Fibroblast of skin of left biceps (primary cell): ENCODE data around the gene ADIPOR2.

ENCODE experiments used
- DNase-seq, 2 experiments: peaks; one replicate each; pipeline ENCODE4 v3.0.0-alpha.2; 2013; ENCODE audit warnings: low read depth in 2 of 2

Gene ADIPOR2

DNA sequence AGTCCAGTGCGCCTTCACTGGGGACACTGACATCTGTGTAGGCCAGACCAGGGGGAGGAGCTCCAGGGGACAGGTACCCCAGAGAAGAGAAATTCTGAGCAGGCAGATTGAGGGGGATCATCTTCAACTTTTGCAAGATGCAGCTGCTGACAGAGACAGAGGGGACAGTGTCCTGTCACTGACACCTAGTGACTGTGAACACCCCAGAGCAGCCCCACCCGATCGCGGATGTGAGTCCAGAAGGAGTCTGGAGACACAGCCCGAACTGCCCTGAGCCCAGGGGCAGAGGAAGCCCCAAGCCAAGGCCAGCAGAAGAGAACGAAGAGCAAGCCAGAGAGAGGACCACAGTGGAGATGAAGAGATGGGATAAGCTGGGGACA is 107.8 kb downstream of the ADIPOR2 start:
- DNase-seq, result no peak

DNA sequence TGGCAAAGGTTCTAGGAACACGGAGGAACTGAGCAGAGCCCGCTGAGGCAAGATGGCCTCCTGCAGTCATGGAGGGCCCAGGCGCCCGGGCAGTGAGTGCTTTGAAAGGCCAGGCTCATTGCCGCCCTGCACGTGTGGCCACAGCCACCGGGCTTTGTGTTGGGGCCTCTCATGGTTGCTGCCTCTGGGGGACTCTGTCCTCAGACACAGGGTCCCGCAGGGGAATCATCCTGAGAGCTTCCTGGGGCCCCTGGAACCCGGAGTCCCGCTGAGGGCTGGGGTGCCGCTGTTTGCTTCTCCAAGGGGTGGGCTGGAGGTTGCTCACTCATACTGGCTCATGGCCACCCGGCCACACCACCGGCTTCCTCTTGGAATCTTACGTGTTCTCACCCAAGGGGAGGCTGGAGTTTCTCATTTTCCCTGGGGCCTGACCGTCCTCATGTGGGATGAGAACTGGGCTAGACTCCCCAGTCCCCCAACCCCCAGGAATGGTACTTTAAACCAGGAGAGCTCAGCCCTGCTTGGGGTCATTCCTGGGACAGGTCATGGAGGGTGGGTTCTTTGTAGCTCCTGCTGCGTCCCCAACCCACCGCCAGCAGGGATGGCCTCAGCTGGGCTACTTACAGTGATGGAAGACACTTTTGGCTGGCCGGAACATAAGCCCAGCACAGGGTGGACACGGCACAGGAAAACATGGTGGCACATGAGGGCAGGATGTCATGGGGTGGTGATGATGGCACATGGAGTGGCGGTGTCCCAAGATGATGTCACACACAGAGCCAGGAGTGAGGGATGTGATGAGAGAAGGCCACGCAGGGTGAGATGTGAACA is 108.4 kb downstream of the ADIPOR2 start:
- DNase-seq, result no peak

DNA sequence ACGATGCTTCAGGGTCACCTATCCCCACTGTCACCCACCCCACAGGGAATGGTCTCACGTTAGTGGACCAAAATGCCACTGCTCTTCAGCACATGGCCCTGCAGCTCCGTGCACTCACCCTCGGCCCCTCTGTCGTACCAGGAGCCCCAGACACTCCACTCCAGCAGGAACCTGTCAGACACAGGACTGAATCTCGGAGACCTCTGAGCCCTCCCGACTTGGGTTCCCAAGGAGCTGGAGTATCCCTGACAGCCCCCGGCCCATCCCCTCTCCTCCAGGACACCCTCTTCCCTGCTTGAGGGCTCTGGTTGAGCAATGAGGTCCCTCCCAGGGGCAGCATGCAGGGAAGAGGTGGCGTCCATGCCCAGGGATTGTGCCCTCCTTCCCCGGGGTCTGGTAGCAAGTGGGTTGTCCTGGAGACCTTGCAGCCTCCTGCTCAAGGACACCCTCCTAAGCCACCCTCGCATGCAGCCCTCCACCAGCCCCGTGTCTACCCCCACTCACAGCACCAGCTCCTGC is 109.1 kb downstream of the ADIPOR2 start:
- DNase-seq, result no peak

DNA sequence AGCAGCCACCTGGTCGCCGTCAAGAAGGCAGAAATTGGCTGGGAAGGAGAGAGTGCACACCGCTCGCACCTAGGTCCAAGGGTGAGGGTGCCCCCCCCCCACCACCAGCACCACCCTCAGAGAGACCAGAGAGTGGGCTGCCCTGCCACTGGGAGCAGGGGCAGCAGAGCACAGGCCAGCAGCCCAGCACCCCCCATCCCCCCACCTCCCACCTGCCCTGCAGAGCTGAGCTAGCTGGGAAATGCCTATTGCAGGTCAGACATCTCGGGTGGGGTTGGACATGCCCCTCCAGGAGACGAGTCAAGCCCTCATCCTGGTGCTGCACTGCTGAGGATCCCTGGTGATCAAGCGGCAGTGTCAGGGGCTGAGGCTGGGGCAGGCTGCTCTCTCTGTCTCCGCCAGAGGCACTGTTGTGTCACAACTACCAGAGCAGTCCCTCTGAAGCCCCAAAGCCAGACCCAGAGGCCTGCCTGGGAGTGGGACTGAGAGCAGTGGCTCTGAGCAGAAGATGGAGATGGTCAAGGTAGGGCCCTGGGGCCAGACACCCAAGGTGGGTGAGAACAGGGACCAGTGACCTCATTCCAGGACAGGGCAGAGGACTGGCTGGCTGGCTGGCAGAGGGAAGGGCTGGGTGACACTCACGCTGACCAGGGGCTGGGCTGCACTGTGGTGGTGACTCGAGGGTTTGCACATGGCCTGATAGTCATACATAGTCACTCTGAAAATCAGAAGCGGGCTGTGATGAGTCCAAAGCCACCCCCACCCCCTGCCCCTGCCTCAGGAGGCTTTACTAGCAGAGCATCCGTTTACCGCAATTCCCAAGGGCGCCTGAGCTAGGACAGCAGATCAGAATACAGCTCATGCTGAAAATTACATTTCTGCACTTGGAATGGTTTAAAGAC is 109.8 kb downstream of the ADIPOR2 start:
- no peak for DNase-seq

DNA sequence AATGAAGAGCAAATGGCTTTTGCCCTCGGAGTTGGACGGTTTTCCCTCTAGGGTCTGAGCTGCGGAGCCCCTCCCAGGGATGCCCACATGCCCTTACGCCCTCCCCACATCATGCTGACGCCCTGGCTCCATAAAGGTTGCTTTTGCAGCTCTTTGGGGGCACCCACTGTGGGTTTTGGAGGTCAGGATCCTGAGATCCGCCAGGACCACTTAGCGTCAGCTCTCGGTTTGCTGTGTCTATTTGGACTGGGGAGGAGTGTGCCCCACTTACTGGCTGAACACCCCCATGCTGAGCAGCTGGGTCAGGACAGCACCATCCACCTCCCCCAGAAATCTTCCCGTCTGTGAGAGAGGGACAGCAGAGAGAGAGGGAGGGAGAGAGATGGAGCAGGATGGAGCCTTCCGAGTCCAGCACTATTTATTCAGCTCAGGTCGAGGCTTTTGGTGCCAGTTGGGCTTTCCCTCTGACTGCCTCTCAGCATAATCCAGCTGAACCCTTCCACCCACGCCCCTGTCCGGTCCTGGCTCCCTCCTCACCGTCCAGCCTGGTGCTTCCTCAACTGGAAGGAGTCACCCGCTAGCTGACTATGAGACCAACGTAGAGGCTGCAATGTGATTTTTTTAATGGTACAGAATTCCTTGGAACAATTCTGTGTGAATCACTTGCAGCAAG is 110.6 kb downstream of the ADIPOR2 start:
- DNase-seq, result no peak

DNA sequence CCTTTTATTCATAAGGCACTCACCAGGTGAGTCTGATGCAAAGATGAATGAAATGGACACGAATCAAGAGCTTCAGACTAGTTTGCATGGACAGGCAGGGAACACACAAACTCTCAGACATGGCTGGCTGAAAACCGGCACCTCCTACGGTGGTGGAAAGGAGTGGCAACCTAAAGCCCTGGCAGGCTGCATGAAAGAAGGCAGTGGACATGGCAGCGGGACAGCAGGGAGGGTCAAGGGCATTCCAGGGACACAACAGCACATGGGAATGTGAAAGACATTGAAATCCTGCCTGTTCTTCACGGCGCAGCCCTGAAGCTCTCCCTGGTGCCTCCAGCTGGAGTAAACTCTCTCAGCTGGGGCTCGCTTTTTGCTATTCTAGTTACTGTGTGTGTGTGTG is 112.9 kb downstream of the ADIPOR2 start:
- no peak for DNase-seq

DNA sequence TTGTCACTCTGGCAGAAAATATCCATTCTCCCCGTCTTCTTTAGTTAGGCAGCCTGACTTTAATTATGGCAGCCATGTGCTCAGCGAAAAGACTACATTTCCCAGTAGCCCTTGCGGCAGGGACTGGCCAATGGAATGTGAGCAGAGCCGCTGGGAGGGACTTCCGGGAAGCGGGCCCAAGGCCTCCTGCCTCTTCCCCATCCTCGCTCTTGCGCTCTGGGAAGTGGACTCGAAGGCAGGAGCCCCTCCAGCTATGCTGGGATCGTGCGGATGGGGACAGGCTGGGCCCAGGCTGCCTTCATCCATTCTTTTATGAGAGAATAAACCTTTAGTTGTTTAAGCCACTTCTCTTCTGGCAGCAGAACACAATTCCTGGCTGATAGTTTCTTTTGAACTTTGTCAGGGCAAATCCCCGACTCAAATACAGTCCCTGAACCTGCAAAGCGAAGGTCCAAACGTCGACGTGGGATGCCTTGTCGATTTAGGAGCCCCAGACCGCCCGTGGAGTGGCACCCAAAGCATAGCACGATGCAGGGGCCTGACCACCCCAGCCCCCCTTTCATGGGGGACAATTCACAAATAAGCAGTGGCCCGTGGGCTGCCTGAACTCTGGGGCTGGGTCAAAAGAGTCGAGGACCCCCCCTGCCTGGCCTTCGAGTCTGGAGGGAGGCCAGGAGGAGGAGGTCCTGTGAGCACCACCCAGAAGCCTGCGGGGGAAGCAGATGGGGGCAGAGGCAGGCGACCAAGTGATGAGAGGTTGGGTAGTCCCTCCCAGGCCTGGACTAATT is 113.9 kb downstream of the ADIPOR2 start:
- DNase-seq, result peak; percentile 84 to 85

DNA sequence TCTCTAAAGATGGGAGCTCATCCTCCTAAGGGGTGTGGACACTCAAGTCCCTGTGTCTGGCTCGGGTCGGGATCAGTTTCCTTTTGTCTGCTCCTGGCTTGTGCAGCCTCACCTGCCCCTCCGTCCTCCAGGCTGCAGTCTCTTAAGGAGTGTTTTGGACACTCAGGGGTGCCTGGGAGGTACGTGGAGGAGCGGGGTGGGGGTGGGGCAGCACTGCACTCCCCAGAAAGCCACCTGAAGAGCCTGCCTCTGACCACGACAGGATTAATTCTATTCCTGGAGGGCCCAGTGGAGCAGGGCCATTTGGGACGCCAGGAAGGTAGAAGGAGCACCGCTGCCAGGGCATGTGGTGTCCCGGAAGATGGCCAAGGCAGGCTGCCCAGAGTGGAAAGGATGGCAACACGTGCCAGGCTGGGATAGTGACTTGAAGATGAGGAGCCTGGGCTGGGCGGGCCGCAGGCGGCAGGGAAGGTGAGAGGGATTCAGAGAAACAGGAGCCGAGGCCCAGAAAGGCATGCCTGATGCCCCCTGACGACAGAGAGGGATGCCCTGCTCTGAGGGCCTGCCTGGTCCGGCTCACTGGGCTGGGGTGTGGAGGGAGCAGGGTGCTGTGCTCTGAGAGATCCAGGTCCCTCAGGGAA is 114.7 kb downstream of the ADIPOR2 start:
- DNase-seq, result no peak

DNA sequence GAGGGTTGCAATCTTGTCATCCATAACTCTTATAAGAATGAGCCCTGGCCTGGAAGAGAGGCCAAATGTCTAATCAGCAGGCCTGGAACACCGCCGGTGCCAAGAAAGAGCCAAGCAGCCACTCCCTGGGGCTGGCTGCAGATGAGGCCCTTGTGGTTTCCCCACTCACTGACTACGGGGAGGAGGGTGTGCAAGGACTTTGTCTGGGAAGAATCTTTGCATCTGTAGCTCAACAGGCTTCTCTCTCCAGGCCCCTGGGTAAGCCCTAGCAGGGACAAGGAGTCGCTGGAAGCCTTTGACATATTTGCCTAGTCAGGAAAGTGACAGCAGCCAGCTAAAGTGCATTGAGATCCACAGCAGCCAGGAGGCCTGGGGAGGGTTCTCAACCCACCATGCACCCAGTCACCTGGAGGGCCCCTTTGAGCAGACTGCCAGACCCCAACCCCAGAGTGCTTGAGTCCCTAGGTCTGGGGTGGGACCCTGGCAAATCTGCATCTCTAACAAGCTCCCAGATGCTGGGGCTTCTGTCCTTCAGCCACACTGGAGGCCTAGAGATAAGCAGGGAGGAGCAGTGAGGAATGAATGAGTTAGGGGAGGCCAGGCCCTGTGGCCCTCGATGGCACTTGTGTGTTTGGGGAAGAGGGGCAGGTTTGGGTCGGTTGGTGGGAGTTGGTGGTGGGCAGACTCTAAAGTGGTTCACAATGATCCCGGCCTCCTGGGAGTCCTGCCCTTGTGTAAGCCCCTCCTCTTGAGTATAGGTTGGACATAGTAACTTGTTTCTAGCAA is 115.6 kb downstream of the ADIPOR2 start:
- no peak for DNase-seq

DNA sequence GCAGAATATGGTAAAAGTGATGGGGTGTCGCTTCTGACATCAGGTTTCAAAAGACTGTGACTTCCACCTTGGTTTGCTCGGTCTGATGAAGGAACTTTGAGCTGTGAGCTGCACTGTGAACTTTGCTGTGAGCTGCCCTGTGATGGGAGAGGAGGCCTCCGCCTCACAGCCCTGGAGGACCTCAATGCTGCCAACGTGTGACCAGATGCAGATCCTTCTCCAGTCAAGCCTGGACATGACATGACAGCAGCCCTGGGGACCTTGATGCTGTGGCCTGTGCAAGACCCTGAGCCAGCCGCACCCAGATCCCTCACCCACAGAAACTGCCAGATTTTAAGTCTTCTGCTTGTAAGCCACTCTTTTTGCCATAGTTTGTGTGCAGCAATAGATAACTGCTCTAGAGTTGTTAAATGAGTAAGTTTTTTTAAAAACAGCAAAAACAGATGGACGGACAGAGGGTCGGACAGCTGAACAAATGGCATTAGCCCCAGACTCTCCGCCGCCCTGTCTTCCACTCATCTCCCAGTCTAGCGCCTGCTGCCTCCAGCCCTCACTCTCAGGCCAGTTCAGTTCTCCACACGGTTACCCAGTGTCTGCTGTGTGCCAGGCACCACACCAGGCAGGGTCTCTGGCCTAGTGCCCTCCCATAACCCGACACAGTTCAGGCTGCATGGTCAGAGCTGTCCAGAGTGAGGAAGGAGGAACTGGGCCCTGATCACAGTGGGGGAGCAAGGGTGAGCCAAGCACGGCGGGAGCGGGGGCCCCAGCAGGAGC is 116.4 kb downstream of the ADIPOR2 start:
- DNase-seq, result no peak

DNA sequence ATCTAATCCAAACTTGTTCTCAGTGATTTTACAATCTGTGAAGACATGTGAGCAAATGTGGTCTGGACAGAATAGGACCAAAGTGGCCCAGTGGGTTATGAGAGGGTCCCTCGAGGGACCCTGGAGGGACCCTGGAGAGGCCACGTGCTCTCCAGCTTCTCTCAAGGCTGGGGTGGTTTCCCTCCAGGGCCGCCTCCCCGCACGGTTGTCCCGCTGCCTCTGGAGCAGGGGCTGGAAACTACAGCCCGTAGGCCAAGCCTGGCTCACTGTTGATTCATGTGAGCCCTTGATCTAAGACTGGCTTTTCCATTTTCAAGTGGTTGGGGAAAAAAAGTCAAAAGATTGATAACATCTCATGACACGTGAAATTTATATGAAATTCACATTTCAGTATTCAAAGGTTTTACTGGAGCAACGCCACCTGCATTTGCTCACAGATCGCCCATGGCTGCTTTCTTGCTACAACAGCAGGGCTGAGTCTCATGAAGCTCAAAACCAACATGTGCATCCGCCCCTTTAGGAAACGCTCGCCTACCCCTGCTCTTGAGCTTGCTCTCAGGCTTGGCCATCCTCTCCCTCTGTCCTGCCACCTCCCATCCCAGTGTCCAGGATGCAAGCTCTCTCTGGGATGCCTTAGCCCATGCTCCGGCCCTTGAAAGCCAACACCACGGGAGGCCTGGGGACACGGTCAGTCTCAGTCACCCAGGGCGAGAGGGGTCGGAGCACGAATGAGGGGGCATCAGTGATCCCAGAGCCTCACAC is 117.3 kb downstream of the ADIPOR2 start:
- no peak for DNase-seq

DNA sequence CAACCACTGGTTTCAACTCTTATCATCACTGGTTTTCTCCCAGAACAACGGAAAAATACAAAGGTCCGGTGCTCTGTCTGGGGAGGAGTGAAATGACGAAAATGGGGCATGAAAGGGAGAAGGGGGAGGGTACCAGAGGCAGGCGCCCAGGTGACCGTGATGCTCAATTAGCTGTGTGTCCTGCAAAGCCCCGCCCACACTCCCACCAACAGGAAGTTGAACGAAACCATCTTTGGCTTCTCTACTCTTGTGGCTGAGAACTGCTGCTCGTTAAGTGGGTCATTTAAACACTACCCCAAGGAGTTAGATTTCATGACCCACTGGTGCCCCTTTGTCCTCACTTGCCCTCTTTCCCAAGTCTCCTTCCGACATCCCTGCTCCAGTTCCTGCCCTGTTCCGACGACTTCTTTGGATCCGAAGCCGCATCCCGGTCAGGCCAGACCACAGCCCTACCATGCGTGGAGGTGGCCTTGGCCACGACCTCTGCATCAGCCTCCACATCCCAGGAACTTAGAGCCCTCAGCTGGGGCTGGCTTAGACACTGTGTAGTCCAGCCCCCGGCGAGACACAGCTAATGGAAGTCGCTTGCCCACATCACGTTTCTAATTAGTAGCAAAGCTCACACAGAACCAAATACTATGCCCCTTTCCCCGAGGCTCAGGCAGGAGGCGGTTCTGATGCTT is 118.1 kb downstream of the ADIPOR2 start:
- no peak for DNase-seq

DNA sequence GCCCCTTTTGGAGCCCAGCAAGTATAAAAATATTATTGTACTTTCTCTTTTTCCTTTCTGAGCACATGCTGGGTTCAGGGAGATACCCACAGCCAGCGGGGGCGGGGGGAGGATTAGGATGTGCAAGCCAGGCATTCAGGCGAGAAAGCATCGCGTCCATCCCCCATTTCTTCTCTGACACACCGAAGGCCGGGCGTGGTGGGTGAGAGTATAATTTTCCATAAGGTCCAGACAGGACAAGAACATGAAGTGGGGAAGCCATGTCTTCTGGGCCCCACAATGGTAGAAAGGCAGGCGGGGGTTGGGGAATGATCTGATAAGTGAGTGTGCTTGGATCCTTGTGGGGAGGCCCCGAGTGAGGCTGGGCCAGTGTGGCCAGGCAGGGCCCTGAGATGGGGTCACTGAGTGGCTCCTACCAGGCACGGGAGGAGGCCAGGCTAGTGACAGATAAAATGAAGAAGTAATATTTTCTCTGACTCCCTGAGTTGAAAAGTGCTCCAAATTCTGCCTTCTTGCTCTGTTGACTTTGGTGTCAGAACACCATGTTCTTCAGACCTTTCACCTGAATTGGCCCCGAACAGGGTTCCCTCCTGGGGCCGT is 118.8 kb downstream of the ADIPOR2 start:
- no peak for DNase-seq

DNA sequence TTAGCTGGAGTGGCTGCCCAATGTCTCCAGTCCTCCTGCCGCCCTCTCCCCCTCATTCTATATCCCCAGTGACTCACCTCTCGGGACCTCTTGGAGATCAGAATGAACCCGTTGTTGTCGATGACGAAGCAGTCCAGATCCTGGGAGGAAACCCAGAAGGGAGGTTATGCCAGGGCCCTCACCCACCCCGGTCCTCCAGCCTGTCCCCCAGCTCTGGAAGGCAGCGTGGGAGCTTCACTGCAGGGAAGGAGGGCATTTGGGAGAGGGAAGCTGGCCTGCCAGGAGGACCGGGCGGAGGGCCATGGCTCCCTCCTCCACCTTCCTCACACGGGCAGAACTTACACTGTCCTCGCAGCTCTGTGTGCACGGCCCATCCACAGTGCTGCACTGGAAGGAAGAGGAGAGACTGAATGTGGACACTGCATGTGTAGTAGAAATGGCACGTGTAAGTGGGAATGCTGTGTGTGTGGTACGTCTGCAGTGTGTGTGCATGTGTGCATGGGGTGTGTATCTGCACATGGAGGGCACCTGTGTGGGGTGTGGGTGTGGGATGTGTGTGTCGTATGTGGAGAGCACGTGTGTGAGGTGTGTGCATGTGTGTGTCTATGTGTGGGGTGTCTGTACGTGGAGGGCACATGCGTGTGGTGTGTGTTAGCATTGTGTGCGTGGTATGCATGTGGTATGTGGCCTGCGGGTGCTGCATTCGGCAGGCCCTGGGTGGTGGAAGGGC is 119.5 kb downstream of the ADIPOR2 start:
- no peak for DNase-seq

DNA sequence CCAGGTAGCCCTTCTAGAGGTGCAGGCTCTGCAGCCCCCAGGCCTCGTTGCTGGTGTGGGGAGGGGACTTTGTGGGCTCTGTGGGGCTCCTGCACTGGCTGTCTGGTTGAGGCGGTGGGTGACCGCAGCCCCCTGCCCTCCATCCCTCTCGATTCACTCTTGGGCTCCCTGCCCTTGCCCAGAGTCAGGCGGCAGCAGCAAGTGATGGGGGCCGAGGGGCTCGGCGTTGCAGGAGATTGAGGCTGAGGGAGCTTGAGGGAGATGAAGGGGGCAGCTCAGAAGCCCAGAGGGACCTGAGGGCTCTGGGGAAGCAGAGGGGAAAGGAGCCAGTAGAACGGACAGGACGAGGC is 120.0 kb downstream of the ADIPOR2 start:
- no peak for DNase-seq

DNA sequence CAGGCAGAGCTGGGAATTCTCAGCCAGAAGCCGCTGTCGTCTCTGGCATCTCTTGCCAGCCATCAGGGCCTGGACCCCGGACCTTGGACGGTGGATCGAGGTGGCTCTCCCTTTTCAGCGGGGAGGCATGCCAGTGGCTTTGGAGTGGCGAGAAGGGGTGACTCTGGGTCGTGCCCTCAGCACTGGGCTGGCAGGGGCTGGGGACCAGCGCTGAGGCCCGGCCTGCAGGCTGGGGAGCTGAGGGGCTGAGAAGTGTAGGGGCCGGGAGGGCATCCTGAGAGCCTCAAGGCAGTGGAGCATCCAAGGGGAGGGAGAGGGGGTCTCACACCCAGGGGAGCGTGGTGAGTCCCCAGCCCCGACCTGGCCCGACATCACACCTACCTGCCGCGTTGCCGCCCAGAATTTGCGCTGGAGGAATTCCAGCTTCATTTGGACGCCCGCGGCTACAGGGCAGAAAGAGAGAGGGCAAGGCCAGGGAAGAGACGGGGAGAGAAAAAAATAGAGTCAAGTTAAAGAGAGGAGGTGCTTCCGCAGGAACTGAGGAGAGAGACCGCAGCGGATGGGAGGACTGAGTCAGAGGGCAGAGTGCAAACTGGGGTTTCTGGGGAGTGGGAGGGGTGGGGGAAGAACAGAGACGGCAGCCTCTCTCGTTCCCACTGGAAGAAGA is 120.5 kb downstream of the ADIPOR2 start:
- DNase-seq, result no peak
